GM12878 (cell line): ENCODE data around the gene PALLD. TPM values are rescaled to one million over a fixed set of nuclear protein-coding genes. Genes with fewer than 3 reads are reported as not detected.
"Not testable (repeated sequence)": the region's sequence is repeated elsewhere in the genome, so short reads cannot be mapped to it uniquely, and the experiment has no call there.

ENCODE experiments used
- ATAC-seq: fragments of 200-7000 bp; cut with Tn5 transposase; 3 replicates; pipeline ENCODE4 v1.9.1; 2020; ENCODE audit warnings: mild to moderate bottlenecking, moderate library complexity
- BruUV-seq: library from RNA; stranded (reverse); fragments of 400-500 nt; replicated peaks from 2 replicates; lab custom pipeline; 2021; lab: Mats Ljungman, UMichigan
- CTCF ChIA-PET: fragments of 300-600 bp; sonication (Branson Sonifier 250); formaldehyde crosslinking; extraction: SDS; loops from one replicate; lab custom pipeline; 2021; ENCODE audit warnings: inconsistent platforms; lab: Yijun Ruan, JAX
- POLR2A ChIA-PET: fragments of 350-600 bp; formaldehyde crosslinking; extraction: SDS; loops from one replicate; lab custom pipeline; 2021; ENCODE audit warnings: inconsistent platforms; lab: Charles Lee
- RAD21 ChIA-PET: fragments of 300-600 bp; sonication (Branson Sonifier 250); formaldehyde crosslinking; loops from one replicate; lab custom pipeline; 2023; ENCODE audit warnings: antibody characterized with exemption; ENCODE audit not compliant: unreplicated experiment; lab: Charles Lee
- SMC1A ChIA-PET: fragments of 300-600 bp; sonication (Branson Sonifier 250); formaldehyde crosslinking; loops from one replicate; lab custom pipeline; 2023; ENCODE audit not compliant: unreplicated experiment, uncharacterized antibody; lab: Charles Lee
- DNase-seq: peaks from one replicate; pipeline ENCODE4 v3.0.0-alpha.2; 2011; ENCODE audit warnings: low read depth, low spot score
- FAIRE-seq: peaks from 3 replicates; lab custom pipeline; 2011; peaks lifted over from hg19 to GRCh38; lab: Jason Lieb, UNC
- H2AFZ ChIP-seq: 2 replicates; pipeline ENCODE4 v1.6.0; 2011; ENCODE audit warnings: low read depth, low read length, control low read depth; ENCODE audit not compliant: control insufficient read depth
- H3K27ac ChIP-seq: 2 replicates; pipeline ENCODE4 v1.5.1; 2011; ENCODE audit warnings: control low read depth; ENCODE audit not compliant: control insufficient read depth, insufficient read depth
- H3K27me3 ChIP-seq, 2 experiments: replicated peaks in 1 of 2; 2 replicates each; pipeline versions ENCODE4 v1.6.0 to v1.6.1; 2011; ENCODE audit warnings: low read length in 1 of 2; ENCODE audit not compliant: control insufficient read depth in 2 of 2, insufficient read depth in 2 of 2
- H3K36me3 ChIP-seq, 2 experiments: 2 replicates each; pipeline ENCODE4 v1.5.1; 2011; ENCODE audit warnings: low read length in 1 of 2; ENCODE audit not compliant: control insufficient read depth in 2 of 2, insufficient read depth in 2 of 2
- H3K4me1 ChIP-seq: 2 replicates; pipeline ENCODE4 v1.6.1; 2011; ENCODE audit warnings: mild to moderate bottlenecking, low read length, moderate library complexity, mixed read lengths; ENCODE audit not compliant: control insufficient read depth, insufficient read depth
- H3K4me2 ChIP-seq: 2 replicates; pipeline ENCODE4 v1.6.0; 2011; ENCODE audit warnings: control low read depth; ENCODE audit not compliant: control insufficient read depth, insufficient read depth
- H3K4me3 ChIP-seq: fragments of 200-600 bp; sonication (generic); 2 replicates; pipeline ENCODE4 v1.5.1; 2016
- H3K79me2 ChIP-seq: 2 replicates; pipeline ENCODE4 v1.6.0; 2011; ENCODE audit warnings: low read length; ENCODE audit not compliant: control insufficient read depth, insufficient read depth
- H3K9ac ChIP-seq: 2 replicates; pipeline ENCODE4 v1.8.0; 2011; ENCODE audit warnings: low read length, control low read depth, mixed read lengths; ENCODE audit not compliant: control insufficient read depth, insufficient read depth
- H3K9me3 ChIP-seq: replicated peaks from 3 replicates; pipeline ENCODE4 v1.5.1; 2011; ENCODE audit warnings: mild to moderate bottlenecking, low read length; ENCODE audit not compliant: control insufficient read depth, insufficient read depth
- H4K20me1 ChIP-seq: 2 replicates; pipeline ENCODE4 v1.6.0; 2011; ENCODE audit not compliant: control insufficient read depth, insufficient read depth
- BMI1 ChIP-seq: fragments of 450-650 bp; IDR thresholded peaks from 2 replicates; pipeline ENCODE4 v1.6.1; 2016; ENCODE audit warnings: mild to moderate bottlenecking, moderate library complexity, borderline replicate concordance
- CHD4 ChIP-seq: fragments of 200-600 bp; sonication (generic); IDR thresholded peaks from 2 replicates; pipeline ENCODE4 v1.6.1; 2016; ENCODE audit warnings: mild to moderate bottlenecking
- ESRRA ChIP-seq: IDR thresholded peaks from 2 replicates; pipeline ENCODE4 v1.6.1; 2012; ENCODE audit warnings: mild to moderate bottlenecking, low read length, improper control_type of control experiment
- JUND ChIP-seq: IDR thresholded peaks from 2 replicates; pipeline ENCODE4 v1.6.1; 2012; ENCODE audit warnings: low read depth, mild to moderate bottlenecking, low read length, improper control_type of control experiment, moderate library complexity
- PML ChIP-seq: IDR thresholded peaks from 2 replicates; pipeline ENCODE4 v1.6.1; 2012; ENCODE audit warnings: low read length, inconsistent platforms
- SP1 ChIP-seq: IDR thresholded peaks from one replicate; pipeline ENCODE4 v1.6.1; 2011; ENCODE audit warnings: low read depth, low read length
- STAT1 ChIP-seq: fragments of 450-650 bp; conservative IDR thresholded peaks from 2 replicates; pipeline ENCODE4 v1.6.1; 2014; ENCODE audit warnings: antibody characterized with exemption, mild to moderate bottlenecking
- WGBS: methylation state at CpG from one replicate; pipeline ENCODE4 v1.1.6; 2016; ENCODE audit warnings: low lambda C conversion rate; ENCODE audit not compliant: insufficient replicate concordance, insufficient coverage; ENCODE audit errors: missing lambda C conversion rate; 5-methylcytosine and 5-hydroxymethylcytosine counted together
- in situ Hi-C: fragments of 300-500 bp; cut with MboI; formaldehyde crosslinking; loops from 9 replicates; pipeline ENCODE4 v1.14.3; 2018; ENCODE audit warnings: mixed read lengths
- intact Hi-C: fragments of 100-400 bp; cut with micrococcal nuclease; formaldehyde crosslinking; loops from one replicate; pipeline ENCODE4 v1.14.2; 2022; ENCODE audit not compliant: unreplicated experiment
- polyA plus RNA-seq, 11 experiments: library from polyadenylated mRNA; depleted of rRNA in 4 of 11; unstranded in 6 of 11; stranded (reverse) in 5 of 11; fragments of >200 nt; fragmentation: Nextera tagmentation in 4 of 11; fragmentation: Illumina TruSeq in 1 of 11; extraction: Ambion mirVana in 4 of 11; extraction: Trizol in 1 of 11; gene quantifications; 1 replicate in 1 of 11; 2 replicates in 10 of 11; pipeline versions ENCODE4 v1.2.1 to v1.2.3, GENCODE V29; 2011 to 2016; ENCODE audit warnings: inconsistent platforms in 2 of 11, missing spikeins in 2 of 11, low read depth in 1 of 11
- total RNA-seq, 4 experiments: library from RNA; depleted of rRNA in 3 of 4; stranded (reverse); fragments of >200 nt in 3 of 4; fragmentation: Illumina TruSeq in 1 of 4; extraction: Trizol in 1 of 4; gene quantifications; 2 replicates each; pipeline versions ENCODE4 v1.2.1 to v1.2.3, GENCODE V29; 2013 to 2021
- TF ChIP-seq, protein P1 (sequence below): fragments of 450-650 bp; IDR thresholded peaks from 2 replicates; pipeline ENCODE4 v1.6.1; 2017; ENCODE audit warnings: antibody characterized with exemption, mild to moderate bottlenecking, moderate library complexity
- TF ChIP-seq, protein P2 (sequence below): IDR thresholded peaks from 2 replicates; pipeline ENCODE4 v1.6.1; 2012; ENCODE audit warnings: low read depth, low read length, improper control_type of control experiment

Gene PALLD
- total and polyA plus RNA-seq, 10 of the 15 experiments (the other 5 are each of a cell fraction or from before 2014, with no cell fraction given): 1.0 to 7.7 (median 1.7) TPM

DNA sequence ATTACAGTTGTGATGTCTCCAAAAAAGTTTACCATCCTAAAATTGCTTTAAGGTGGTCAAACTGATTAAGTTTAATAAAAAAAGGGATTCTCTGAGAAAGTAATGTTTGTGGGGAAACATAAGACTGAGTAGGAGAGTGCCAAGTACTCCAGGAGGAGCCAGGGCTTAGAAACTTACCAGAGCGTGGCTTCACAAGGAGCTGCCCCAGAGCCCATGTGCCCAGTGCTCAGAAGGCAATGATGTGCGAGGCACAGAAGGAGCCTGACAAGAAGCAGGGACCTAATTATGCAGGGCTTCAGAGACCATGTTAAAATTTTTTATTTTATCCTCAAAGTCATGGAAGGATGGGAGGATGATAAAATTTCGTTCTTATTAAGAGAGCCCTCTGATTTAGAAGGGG, 204.2 kb downstream of the PALLD start:
- Histone ChIP-seq H3K9me3 (no peaks in the 10 kb centered on the region), H3K27me3 (peaks cover 0 to 1% of the 10 kb centered on the region in 2 experiments; a peak in 1 of 4 replicates), H2AFZ (no peak overlapping the region), H3K4me2 (no peak overlapping the region), H3K27ac (no peak overlapping the region), H4K20me1 (no peaks in the 10 kb centered on the region), H3K4me3 (no peak overlapping the region), H3K79me2 (no peaks in the 10 kb centered on the region), H3K4me1 (no peaks in the 10 kb centered on the region), H3K9ac (no peak overlapping the region), H3K36me3 (no peaks in the 10 kb centered on the region)
- CTCF ChIA-PET: interaction anchor here (0.8 to 1.3 kb wide), 3 partner anchors 9 to 222 kb away, joined by 3 read pairs; no protein-coding TSS in a partner anchor
- WGBS: 17% methylated on average over 3 of the region's 3 CpGs
- RAD21 ChIA-PET: no interaction called here
- no peak for FAIRE-seq
- TF ChIP-seq STAT1 (no peak), JUND (no peak), BMI1 (no peak), ESRRA (no peak), CHD4 (no peak), PML (no peak), SP1 (no peak)
- TF ChIP-seq, protein P1, sequence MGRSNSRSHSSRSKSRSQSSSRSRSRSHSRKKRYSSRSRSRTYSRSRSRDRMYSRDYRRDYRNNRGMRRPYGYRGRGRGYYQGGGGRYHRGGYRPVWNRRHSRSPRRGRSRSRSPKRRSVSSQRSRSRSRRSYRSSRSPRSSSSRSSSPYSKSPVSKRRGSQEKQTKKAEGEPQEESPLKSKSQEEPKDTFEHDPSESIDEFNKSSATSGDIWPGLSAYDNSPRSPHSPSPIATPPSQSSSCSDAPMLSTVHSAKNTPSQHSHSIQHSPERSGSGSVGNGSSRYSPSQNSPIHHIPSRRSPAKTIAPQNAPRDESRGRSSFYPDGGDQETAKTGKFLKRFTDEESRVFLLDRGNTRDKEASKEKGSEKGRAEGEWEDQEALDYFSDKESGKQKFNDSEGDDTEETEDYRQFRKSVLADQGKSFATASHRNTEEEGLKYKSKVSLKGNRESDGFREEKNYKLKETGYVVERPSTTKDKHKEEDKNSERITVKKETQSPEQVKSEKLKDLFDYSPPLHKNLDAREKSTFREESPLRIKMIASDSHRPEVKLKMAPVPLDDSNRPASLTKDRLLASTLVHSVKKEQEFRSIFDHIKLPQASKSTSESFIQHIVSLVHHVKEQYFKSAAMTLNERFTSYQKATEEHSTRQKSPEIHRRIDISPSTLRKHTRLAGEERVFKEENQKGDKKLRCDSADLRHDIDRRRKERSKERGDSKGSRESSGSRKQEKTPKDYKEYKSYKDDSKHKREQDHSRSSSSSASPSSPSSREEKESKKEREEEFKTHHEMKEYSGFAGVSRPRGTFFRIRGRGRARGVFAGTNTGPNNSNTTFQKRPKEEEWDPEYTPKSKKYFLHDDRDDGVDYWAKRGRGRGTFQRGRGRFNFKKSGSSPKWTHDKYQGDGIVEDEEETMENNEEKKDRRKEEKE: no peak
- TF ChIP-seq, protein P2, sequence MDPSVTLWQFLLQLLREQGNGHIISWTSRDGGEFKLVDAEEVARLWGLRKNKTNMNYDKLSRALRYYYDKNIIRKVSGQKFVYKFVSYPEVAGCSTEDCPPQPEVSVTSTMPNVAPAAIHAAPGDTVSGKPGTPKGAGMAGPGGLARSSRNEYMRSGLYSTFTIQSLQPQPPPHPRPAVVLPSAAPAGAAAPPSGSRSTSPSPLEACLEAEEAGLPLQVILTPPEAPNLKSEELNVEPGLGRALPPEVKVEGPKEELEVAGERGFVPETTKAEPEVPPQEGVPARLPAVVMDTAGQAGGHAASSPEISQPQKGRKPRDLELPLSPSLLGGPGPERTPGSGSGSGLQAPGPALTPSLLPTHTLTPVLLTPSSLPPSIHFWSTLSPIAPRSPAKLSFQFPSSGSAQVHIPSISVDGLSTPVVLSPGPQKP: no peak
- ATAC-seq: no peak
- intact Hi-C loops (no loop called here), in situ Hi-C loops (no loop called here)
- no peak for DNase-seq
- BruUV-seq: no TSS peak
- SMC1A ChIA-PET: interaction anchor here (0.9 to 1.7 kb wide), 5 partner anchors 8 to 152 kb away, joined by 3 to 8 read pairs (median 5); no protein-coding TSS in a partner anchor
- POLR2A ChIA-PET: no interaction called here

DNA sequence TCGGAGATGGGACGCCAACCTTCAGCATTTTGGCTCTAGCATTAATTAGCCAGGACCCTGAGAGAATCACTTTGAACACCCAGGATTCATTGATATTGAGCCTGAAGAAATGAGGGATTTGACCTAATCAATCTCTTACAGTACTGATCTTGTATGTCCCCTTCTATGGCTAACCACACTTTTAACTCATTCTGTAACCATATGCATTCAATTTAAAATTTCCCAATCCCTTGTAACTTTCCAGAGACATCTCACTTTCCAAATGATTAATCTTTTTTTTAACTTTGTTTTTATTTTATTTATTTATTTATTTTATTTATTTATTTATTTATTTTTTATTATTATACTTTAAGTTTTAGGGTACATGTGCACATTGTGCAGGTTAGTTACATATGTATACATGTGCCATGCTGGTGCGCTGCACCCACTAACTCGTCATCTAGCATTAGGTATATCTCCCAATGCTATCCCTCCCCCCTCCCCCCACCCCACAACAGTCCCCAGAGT, 205.8 kb downstream of the PALLD start:
- 94% methylated on average over 2 of the region's 4 CpGs for WGBS
- FAIRE-seq, H3K4me2 ChIP-seq, H3K9me3 ChIP-seq, H3K27me3 ChIP-seq, H2AFZ ChIP-seq, DNase-seq, H3K4me1 ChIP-seq, H4K20me1 ChIP-seq, H3K27ac ChIP-seq, H3K36me3 ChIP-seq, H3K4me3 ChIP-seq, H3K79me2 ChIP-seq, in situ Hi-C loops, BruUV-seq, intact Hi-C loops, ATAC-seq, H3K9ac ChIP-seq, POLR2A ChIA-PET, RAD21 ChIA-PET: not testable (repeated sequence)
- CTCF ChIA-PET: interaction anchor here (0.7 kb wide), 1 partner anchor 328 kb away, joined by 3 read pairs; no protein-coding TSS in a partner anchor
- SMC1A ChIA-PET: interaction anchor here (1.6 kb wide), 1 partner anchor 15 kb away, joined by 5 read pairs; no protein-coding TSS in a partner anchor
